Activated naive CD8-positive, alpha-beta T cell treated with anti-CD3 and anti-CD28 coated beads, Interleukin-2, amount 50 U/mL, for 24 hours (primary cell): Measurements from ENCODE around the gene GPN1.
"Not testable (repeated sequence)": the region's sequence is repeated elsewhere in the genome, so short reads cannot be mapped to it uniquely, and the experiment has no call there.

ENCODE experiments used
- ATAC-seq: fragments of 150-1000 bp; cut with Tn5 transposase; one replicate; pipeline ENCODE4 v1.10.0; 2021
- DNase-seq: peaks from one replicate; pipeline ENCODE4 v3.0.0; 2021
- H3K27ac Mint-ChIP-seq: one replicate; pipeline ENCODE4 v1.8.0; 2021; ENCODE audit warnings: mild to moderate bottlenecking, mixed read lengths
- H3K27me3 Mint-ChIP-seq: one replicate; pipeline ENCODE4 v1.8.0; 2021; ENCODE audit warnings: mixed read lengths
- H3K36me3 Mint-ChIP-seq: one replicate; pipeline ENCODE4 v1.8.0; 2021; ENCODE audit warnings: low read depth, mixed read lengths
- H3K4me1 Mint-ChIP-seq: one replicate; pipeline ENCODE4 v1.8.0; 2021; ENCODE audit warnings: mixed read lengths
- H3K4me3 Mint-ChIP-seq: one replicate; pipeline ENCODE4 v1.8.0; 2021; ENCODE audit warnings: mild to moderate bottlenecking, moderate library complexity, mixed read lengths
- H3K9me3 Mint-ChIP-seq: one replicate; pipeline ENCODE4 v1.8.0; 2021; ENCODE audit warnings: mixed read lengths

GPN1 gene

GRCh38 chr2:27606611-27607010, 22.2 kb upstream of the GPN1 start:
- no peak for DNase-seq
- Mint-ChIP-seq H3K27ac (no peak overlapping the region), H3K4me3 (no peak overlapping the region), H3K9me3 (no peaks in the 10 kb centered on the region), H3K36me3 (peaks cover 47% of the 10 kb centered on the region), H3K4me1 (peaks cover 3% of the 10 kb centered on the region), H3K27me3 (no peaks in the 10 kb centered on the region)
- no peak for ATAC-seq

GRCh38 chr2:27613985-27614384, 14.9 kb upstream of the GPN1 start:
- no peak overlapping the region for H3K4me3 Mint-ChIP-seq
- no peak for ATAC-seq
- no peak for DNase-seq
- no peaks in the 10 kb centered on the region for H3K4me1 Mint-ChIP-seq
- no peaks in the 10 kb centered on the region for H3K27me3 Mint-ChIP-seq
- H3K27ac Mint-ChIP-seq, result no peak overlapping the region
- H3K9me3 Mint-ChIP-seq, result no peaks in the 10 kb centered on the region
- peaks cover 38% of the 10 kb centered on the region for H3K36me3 Mint-ChIP-seq

DNA sequence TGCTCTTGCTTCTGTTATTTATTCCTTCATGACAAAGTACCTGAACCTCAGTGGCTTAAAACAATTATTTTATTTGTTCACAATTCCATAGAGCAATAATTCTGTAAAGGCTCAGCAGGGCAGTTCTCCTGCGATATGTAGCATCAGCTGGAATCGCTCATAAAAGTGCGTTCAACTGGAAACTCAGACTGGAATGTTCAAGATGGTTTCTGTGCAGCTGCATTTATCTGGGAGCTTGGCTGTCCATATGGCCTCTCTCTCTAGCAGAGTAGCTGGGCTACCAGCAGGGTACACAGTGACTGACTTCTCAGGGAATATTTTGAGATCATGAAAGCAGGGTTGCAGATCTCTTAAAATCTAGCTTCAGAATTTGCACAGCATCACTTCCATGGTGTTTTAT, 13.5 kb upstream of the GPN1 start:
- Mint-ChIP-seq H3K9me3 (no peaks in the 10 kb centered on the region), H3K4me3 (no peak overlapping the region), H3K27me3 (no peaks in the 10 kb centered on the region), H3K4me1 (no peaks in the 10 kb centered on the region), H3K27ac (no peak overlapping the region), H3K36me3 (peaks cover 41% of the 10 kb centered on the region)
- DNase-seq (no peak), ATAC-seq (no peak)

- DNase-seq (no peak), ATAC-seq (no peak)
- H3K4me1 Mint-ChIP-seq, result no peaks in the 10 kb centered on the region
- H3K27me3 Mint-ChIP-seq, result no peaks in the 10 kb centered on the region
- H3K36me3 Mint-ChIP-seq, result peaks cover 50% of the 10 kb centered on the region
- no peak overlapping the region for H3K4me3 Mint-ChIP-seq
- no peak overlapping the region for H3K27ac Mint-ChIP-seq
- no peaks in the 10 kb centered on the region for H3K9me3 Mint-ChIP-seq
Measured at GRCh38 chr2:27621524-27621923, 7.3 kb upstream of the GPN1 start.

DNA sequence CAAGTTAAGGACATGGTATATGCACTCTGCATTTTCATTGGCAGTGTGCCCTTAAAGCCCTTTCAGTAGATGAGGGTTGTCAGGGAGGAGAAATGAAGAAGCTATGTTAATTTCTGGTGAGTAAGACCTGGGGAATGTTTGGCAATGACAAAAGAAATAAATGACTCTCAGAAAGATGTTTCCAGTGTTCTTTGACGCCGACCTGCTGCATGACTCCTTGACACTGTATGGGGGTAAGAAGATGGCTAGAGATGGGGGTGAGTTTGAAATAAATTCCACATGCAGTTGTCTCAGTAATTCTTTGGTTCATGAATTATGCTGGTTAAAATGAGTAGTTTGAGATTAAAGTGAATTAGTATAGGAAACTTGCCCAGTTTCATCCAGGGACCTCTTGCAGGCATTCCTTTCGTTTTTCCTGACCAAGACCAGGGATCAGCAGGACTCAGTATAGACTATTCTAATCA, 5.9 kb upstream of the GPN1 start:
- H3K27ac Mint-ChIP-seq, result no peak overlapping the region
- H3K27me3 Mint-ChIP-seq, result no peaks in the 10 kb centered on the region
- DNase-seq, result no peak

GRCh38 chr2:27624943-27625342, 3.9 kb upstream of the GPN1 start:
- Mint-ChIP-seq H3K27me3 (no peaks in the 10 kb centered on the region), H3K4me1 (no peaks in the 10 kb centered on the region), H3K36me3 (peaks cover 36% of the 10 kb centered on the region), H3K27ac (no peak overlapping the region), H3K9me3 (no peaks in the 10 kb centered on the region), H3K4me3 (no peak overlapping the region)
- DNase-seq, result no peak
- no peak for ATAC-seq

More for the DNA sequence above, 5.9 kb upstream of the GPN1 start:
- Mint-ChIP-seq H3K9me3 (no peaks in the 10 kb centered on the region), H3K4me1 (no peaks in the 10 kb centered on the region), H3K36me3 (peaks cover 43% of the 10 kb centered on the region), H3K4me3 (no peak overlapping the region)
- ATAC-seq, result no peak

DNA sequence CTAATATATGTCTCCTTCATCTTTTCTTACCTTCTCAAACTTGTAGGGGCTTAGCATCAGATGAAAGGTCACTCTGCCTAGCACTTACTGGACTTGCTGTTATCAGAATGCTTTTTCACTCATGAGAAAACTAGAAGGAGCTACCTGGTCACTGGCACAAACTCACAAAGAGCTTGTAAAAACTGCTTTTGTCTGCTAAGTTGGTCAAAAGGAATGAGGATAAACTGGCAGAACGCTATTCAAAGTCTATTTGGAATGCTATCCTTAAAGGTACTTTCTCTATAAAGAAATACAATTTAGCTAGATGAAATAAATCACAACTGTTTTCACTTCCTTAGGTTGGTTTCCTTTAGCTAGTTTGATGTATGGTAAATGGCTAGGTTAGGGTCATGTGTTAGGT, 2.5 kb upstream of the GPN1 start:
- H3K4me1 Mint-ChIP-seq, H3K27ac Mint-ChIP-seq, H3K4me3 Mint-ChIP-seq, H3K27me3 Mint-ChIP-seq, DNase-seq, ATAC-seq, H3K9me3 Mint-ChIP-seq: not testable (repeated sequence)
- H3K36me3 Mint-ChIP-seq, result peaks cover 34% of the 10 kb centered on the region

GRCh38 chr2:27626921-27627320, 1.9 kb upstream of the GPN1 start:
- H3K4me3 Mint-ChIP-seq, H3K27me3 Mint-ChIP-seq, H3K4me1 Mint-ChIP-seq, DNase-seq, H3K9me3 Mint-ChIP-seq, H3K27ac Mint-ChIP-seq, ATAC-seq: not testable (repeated sequence)
- H3K36me3 Mint-ChIP-seq, result peaks cover 35% of the 10 kb centered on the region

- Mint-ChIP-seq H3K9me3 (no peaks in the 10 kb centered on the region), H3K27me3 (no peaks in the 10 kb centered on the region), H3K4me1 (peaks cover 2% of the 10 kb centered on the region), H3K4me3 (no peak overlapping the region), H3K27ac (no peak overlapping the region), H3K36me3 (peaks cover 33% of the 10 kb centered on the region)
- DNase-seq, result no peak
- ATAC-seq, result peak; percentile 53
Measured at GRCh38 chr2:27627963-27628766, 685 bp upstream of the GPN1 start.

GRCh38 chr2:27630257-27630656, 1.4 kb downstream of the GPN1 start:
- H3K4me3 Mint-ChIP-seq, H3K27ac Mint-ChIP-seq, H3K9me3 Mint-ChIP-seq, H3K27me3 Mint-ChIP-seq, DNase-seq, H3K4me1 Mint-ChIP-seq, ATAC-seq: not testable (repeated sequence)
- peaks cover 39% of the 10 kb centered on the region for H3K36me3 Mint-ChIP-seq

GRCh38 chr2:27634291-27634690, 5.4 kb downstream of the GPN1 start:
- Mint-ChIP-seq H3K9me3 (no peaks in the 10 kb centered on the region), H3K27ac (no peak overlapping the region), H3K27me3 (no peaks in the 10 kb centered on the region), H3K4me1 (peaks cover 32% of the 10 kb centered on the region), H3K36me3 (peaks cover 57% of the 10 kb centered on the region), H3K4me3 (no peak overlapping the region)
- ATAC-seq, result no peak
- no peak for DNase-seq

- no peaks in the 10 kb centered on the region for H3K27me3 Mint-ChIP-seq
- no peak for DNase-seq
- H3K36me3 Mint-ChIP-seq, result peaks cover 66% of the 10 kb centered on the region
- no peak overlapping the region for H3K4me3 Mint-ChIP-seq
- H3K4me1 Mint-ChIP-seq, result peaks cover 42% of the 10 kb centered on the region
- no peak overlapping the region for H3K27ac Mint-ChIP-seq
- ATAC-seq, result no peak
- H3K9me3 Mint-ChIP-seq, result no peaks in the 10 kb centered on the region
Measured at GRCh38 chr2:27636766-27637165, 7.9 kb downstream of the GPN1 start.

DNA sequence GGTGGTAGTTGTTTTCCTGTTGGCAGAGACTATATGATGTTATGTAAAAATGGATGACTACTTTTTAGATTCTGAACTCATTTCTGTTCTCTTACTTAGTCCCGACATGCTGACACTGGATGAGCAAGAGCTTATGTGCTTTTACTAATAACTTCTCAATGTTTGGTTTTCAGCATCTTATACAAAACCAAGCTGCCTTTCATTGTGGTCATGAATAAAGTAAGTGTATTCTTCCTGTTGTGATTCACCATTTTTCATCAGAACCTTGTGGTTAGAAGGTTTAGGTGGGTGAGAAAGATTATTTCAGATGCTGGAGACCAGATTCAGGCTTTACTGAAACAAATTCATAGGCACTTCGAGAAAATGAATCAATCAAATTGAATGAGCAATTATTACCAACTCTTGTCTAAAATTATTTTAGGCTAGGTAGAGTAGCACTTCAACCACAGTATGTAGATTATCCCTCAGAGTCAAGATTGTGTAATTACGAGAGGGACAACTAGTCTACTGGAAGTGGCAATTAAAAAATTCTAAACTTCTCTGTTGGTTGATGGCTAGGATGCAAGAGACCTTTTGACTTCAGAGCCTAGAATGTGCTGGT, 9.3 kb downstream of the GPN1 start:
- Mint-ChIP-seq H3K36me3 (peaks cover 60% of the 10 kb centered on the region), H3K9me3 (no peaks in the 10 kb centered on the region), H3K4me3 (peak overlapping the region; percentile 67), H3K4me1 (peaks cover 41% of the 10 kb centered on the region), H3K27ac (peak overlapping the region; percentile 96), H3K27me3 (no peaks in the 10 kb centered on the region)
- DNase-seq, result no peak
- peak; percentile 89 for ATAC-seq

GRCh38 chr2:27638709-27639108, 9.9 kb downstream of the GPN1 start:
- Mint-ChIP-seq H3K27me3 (no peaks in the 10 kb centered on the region), H3K4me3 (peak overlapping the region; percentile 67), H3K9me3 (no peaks in the 10 kb centered on the region), H3K4me1 (peaks cover 41% of the 10 kb centered on the region), H3K36me3 (peaks cover 60% of the 10 kb centered on the region), H3K27ac (peak overlapping the region; percentile 96)
- ATAC-seq (peak; percentile 65), DNase-seq (no peak)

- Mint-ChIP-seq H3K4me1 (peaks cover 36% of the 10 kb centered on the region), H3K27me3 (no peaks in the 10 kb centered on the region), H3K4me3 (no peak overlapping the region), H3K27ac (no peak overlapping the region), H3K36me3 (peaks cover 51% of the 10 kb centered on the region), H3K9me3 (no peaks in the 10 kb centered on the region)
- ATAC-seq, result no peak
- DNase-seq, result no peak
Measured at GRCh38 chr2:27640722-27641245, 11.9 kb downstream of the GPN1 start.
